Osteocyte (in vitro differentiated cells): ENCODE data around the gene GLIS2. TPM values are rescaled to one million over a fixed set of nuclear protein-coding genes. Genes with fewer than 3 reads are reported as not detected.
A peak's percentile ranks its signal among the peaks of the same experiment; 100 is the strongest.

ENCODE experiments used
- DNase-seq: peaks from one replicate; pipeline ENCODE4 v3.0.0; 2021; ENCODE audit warnings: mixed read lengths; ENCODE audit not compliant: unreplicated experiment; ENCODE audit errors: extremely low spot score
- H3K27ac Mint-ChIP-seq: one replicate; pipeline ENCODE4 v1.8.0; 2021; ENCODE audit warnings: mild to moderate bottlenecking, mixed read lengths; ENCODE audit not compliant: unreplicated experiment
- H3K27me3 Mint-ChIP-seq: one replicate; pipeline ENCODE4 v1.8.0; 2021; ENCODE audit warnings: mixed read lengths; ENCODE audit not compliant: unreplicated experiment
- H3K36me3 Mint-ChIP-seq: one replicate; pipeline ENCODE4 v1.8.0; 2021; ENCODE audit warnings: mixed read lengths; ENCODE audit not compliant: unreplicated experiment
- H3K4me1 Mint-ChIP-seq: one replicate; pipeline ENCODE4 v1.8.0; 2021; ENCODE audit warnings: mixed read lengths; ENCODE audit not compliant: unreplicated experiment
- H3K4me3 Mint-ChIP-seq: one replicate; pipeline ENCODE4 v1.8.0; 2021; ENCODE audit warnings: mild to moderate bottlenecking, moderate library complexity, mixed read lengths; ENCODE audit not compliant: unreplicated experiment
- H3K9me3 Mint-ChIP-seq: one replicate; pipeline ENCODE4 v1.8.0; 2021; ENCODE audit warnings: mixed read lengths; ENCODE audit not compliant: unreplicated experiment
- CTCF ChIP-seq: fragments of 200-600 bp; sonication (generic); IDR thresholded peaks from 2 replicates; pipeline ENCODE4 v1.5.0; 2021; ENCODE audit warnings: antibody characterized with exemption, mild to moderate bottlenecking, moderate library complexity
- total RNA-seq: library from RNA; stranded (reverse); gene quantifications from 2 replicates; pipeline ENCODE4 v1.2.1, GENCODE V29; 2021

GLIS2 gene
- total RNA-seq, 1 donor from 2014 or later, result 59.9 TPM

GRCh38 chr16:4271176-4272113 lies 44.4 kb upstream of the GLIS2 start:
- Mint-ChIP-seq H3K27ac (peak overlapping the region; percentile 67), H3K4me1 (peaks cover 6% of the 10 kb centered on the region), H3K9me3 (no peaks in the 10 kb centered on the region), H3K4me3 (peak overlapping the region; percentile 81), H3K36me3 (no peaks in the 10 kb centered on the region), H3K27me3 (no peaks in the 10 kb centered on the region)
- peak; percentile 96 for DNase-seq
- TF ChIP-seq CTCF, result peak; percentile 38

- peak overlapping the region; percentile 80 for H3K4me3 Mint-ChIP-seq
- no peaks in the 10 kb centered on the region for H3K36me3 Mint-ChIP-seq
- no peak for TF ChIP-seq CTCF
- H3K27me3 Mint-ChIP-seq, result no peaks in the 10 kb centered on the region
- H3K9me3 Mint-ChIP-seq, result no peaks in the 10 kb centered on the region
- peaks cover 6% of the 10 kb centered on the region for H3K4me1 Mint-ChIP-seq
- no peak for DNase-seq
- H3K27ac Mint-ChIP-seq, result peak overlapping the region; percentile 83
Measured at GRCh38 chr16:4272114-4272956, 43.5 kb upstream of the GLIS2 start.

- Mint-ChIP-seq H3K4me1 (peaks cover 6% of the 10 kb centered on the region), H3K9me3 (no peaks in the 10 kb centered on the region), H3K27ac (peak overlapping the region; percentile 73), H3K27me3 (no peaks in the 10 kb centered on the region), H3K4me3 (peak overlapping the region; percentile 75), H3K36me3 (no peaks in the 10 kb centered on the region)
- TF ChIP-seq CTCF, result peak; percentile 57
- no peak for DNase-seq
Measured at GRCh38 chr16:4273858-4274311, 42.0 kb upstream of the GLIS2 start.

- Mint-ChIP-seq H3K4me1 (peaks cover 4% of the 10 kb centered on the region), H3K36me3 (no peaks in the 10 kb centered on the region), H3K27me3 (no peaks in the 10 kb centered on the region), H3K27ac (no peak overlapping the region), H3K9me3 (peaks cover 3% of the 10 kb centered on the region), H3K4me3 (no peak overlapping the region)
- DNase-seq, result no peak
- TF ChIP-seq CTCF, result no peak
Measured at GRCh38 chr16:4275861-4276260, 40.0 kb upstream of the GLIS2 start.
